ENCODE measurements around the gene LAMTOR3. TPM values are rescaled to one million over a fixed set of nuclear protein-coding genes. Genes with fewer than 3 reads are reported as not detected.

LAMTOR3 gene
- polyA plus RNA-seq, 1 of the 3 experiments (the other 2 are of a cell fraction): 20.8 TPM

- H3F3A ChIP-seq (replicated peaks; ENCODE audit: insufficient read depth): no peaks in the 10 kb centered on the region
- H3K27me3 ChIP-seq (ENCODE audit: insufficient read depth): no peaks in the 10 kb centered on the region; the same call in 1 of the 2 replicates
- no peaks in the 10 kb centered on the region for H3K4me1 ChIP-seq (ENCODE audit: control insufficient read depth in 1 of 2, insufficient read depth in 2 of 2, low read depth in 1 of 2, low read length in 1 of 2)
- POLR2A ChIA-PET: no interaction called here
- no peaks in the 10 kb centered on the region for H4K20me1 ChIP-seq (ENCODE audit: insufficient read depth)
- no peak overlapping the region for H3K9ac ChIP-seq
- no peaks in the 10 kb centered on the region for H3K9me3 ChIP-seq
- TF ChIP-seq SIN3A (IDR thresholded peaks at IDR 0.05; ENCODE audit: borderline replicate concordance, low read depth, low read length): no peak
- no peak for TF ChIP-seq EZH2phosphoT487 (IDR thresholded peaks at IDR 0.05; ENCODE audit: borderline replicate concordance, low read depth)
- no peak for TF ChIP-seq FOXJ3 (CRISPR knock-in tag; IDR thresholded peaks at IDR 0.05)
- TF ChIP-seq SMC3 (IDR thresholded peaks at IDR 0.05; ENCODE audit: low read depth, low read length): no peak
- no peak for TF ChIP-seq MXI1 (IDR thresholded peaks at IDR 0.05; ENCODE audit: low read depth, low read length)
- no peak for TF ChIP-seq MEF2A (IDR thresholded peaks at IDR 0.05; ENCODE audit: borderline replicate concordance, low read depth)
- TF ChIP-seq, protein P1, sequence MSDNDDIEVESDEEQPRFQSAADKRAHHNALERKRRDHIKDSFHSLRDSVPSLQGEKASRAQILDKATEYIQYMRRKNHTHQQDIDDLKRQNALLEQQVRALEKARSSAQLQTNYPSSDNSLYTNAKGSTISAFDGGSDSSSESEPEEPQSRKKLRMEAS (IDR thresholded peaks at IDR 0.05; ENCODE audit: low read depth): no peak
- no peak for TF ChIP-seq USF2 (IDR thresholded peaks at IDR 0.05; ENCODE audit: borderline replicate concordance, low read depth, low read length)
- H3K27ac ChIP-seq (ENCODE audit: low read depth in 2 of 2, low read length in 1 of 2): no peak overlapping the region
- no peaks in the 10 kb centered on the region for H3K9me2 ChIP-seq
- no peak overlapping the region for H3K4me3 ChIP-seq (ENCODE audit: low read depth in 2 of 2, low read length in 1 of 2)
- CTCF ChIA-PET: no interaction called here
- WGBS (ENCODE audit: low lambda C conversion rate): 8% methylated on average over 1 of the region's 1 CpG
- H2AFZ ChIP-seq (ENCODE audit: low read depth): no peak overlapping the region
- DNase-seq: no peak
- H3K4me2 ChIP-seq: no peak overlapping the region
- no peaks in the 10 kb centered on the region for H3K36me3 ChIP-seq (replicated peaks in 1 of 2; ENCODE audit: control insufficient read depth in 1 of 2, insufficient read depth in 2 of 2, low read length in 1 of 2)
- H3K79me2 ChIP-seq (ENCODE audit: insufficient read depth): no peaks in the 10 kb centered on the region
These were observed 65.8 kb downstream of the LAMTOR3 start for GRCh38 chr4:99828477-99828876.

Other genes starting within 250 kb of the LAMTOR3 start
- not detected in 2 replicates for gene C4orf54, start 236.6 kb downstream of the LAMTOR3 start, polyA plus RNA-seq (2012; rRNA removed)
- gene DAPP1, start 77.6 kb downstream of the LAMTOR3 start, polyA plus RNA-seq (2012; rRNA removed): not detected in 2 replicates
- gene DNAJB14, start 52.2 kb upstream of the LAMTOR3 start, polyA plus RNA-seq (2012; rRNA removed): 18.0 and 23.8 TPM in 2 replicates
- 353 and 408 TPM in 2 replicates for gene H2AZ1, start 55.8 kb upstream of the LAMTOR3 start, polyA plus RNA-seq (2012; rRNA removed)

All from SK-N-SH (cell line).